NCI-H345 (cell line): ENCODE data around the gene HPCA.
"Not testable (repeated sequence)": the region's sequence is repeated elsewhere in the genome, so short reads cannot be mapped to it uniquely, and the experiment has no call there.

ENCODE experiments used
- DNase-seq: peaks from one replicate; lab custom pipeline; 2025; lab: John Stamatoyannopoulos, UW

The HPCA gene

DNA sequence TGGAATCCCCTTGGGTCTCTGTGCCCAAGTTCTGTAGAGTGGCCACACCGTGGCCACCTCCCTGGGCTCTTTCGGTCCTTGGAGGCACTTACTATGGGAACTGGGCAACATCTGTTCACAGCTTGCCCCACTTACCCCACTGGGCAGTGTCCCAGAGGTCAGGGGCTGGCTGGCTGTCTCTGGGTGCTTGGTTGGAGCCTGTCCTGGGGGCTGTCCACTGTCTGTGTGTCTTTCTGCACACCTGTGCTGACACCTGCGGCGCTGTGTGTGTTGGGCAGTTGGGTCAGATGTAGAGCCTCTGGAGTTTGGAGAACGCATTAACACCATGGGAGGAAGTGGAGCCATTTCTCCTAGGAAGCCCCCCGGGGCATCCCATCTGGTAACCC is 16.2 kb downstream of the HPCA start:
- DNase-seq = no peak

DNA sequence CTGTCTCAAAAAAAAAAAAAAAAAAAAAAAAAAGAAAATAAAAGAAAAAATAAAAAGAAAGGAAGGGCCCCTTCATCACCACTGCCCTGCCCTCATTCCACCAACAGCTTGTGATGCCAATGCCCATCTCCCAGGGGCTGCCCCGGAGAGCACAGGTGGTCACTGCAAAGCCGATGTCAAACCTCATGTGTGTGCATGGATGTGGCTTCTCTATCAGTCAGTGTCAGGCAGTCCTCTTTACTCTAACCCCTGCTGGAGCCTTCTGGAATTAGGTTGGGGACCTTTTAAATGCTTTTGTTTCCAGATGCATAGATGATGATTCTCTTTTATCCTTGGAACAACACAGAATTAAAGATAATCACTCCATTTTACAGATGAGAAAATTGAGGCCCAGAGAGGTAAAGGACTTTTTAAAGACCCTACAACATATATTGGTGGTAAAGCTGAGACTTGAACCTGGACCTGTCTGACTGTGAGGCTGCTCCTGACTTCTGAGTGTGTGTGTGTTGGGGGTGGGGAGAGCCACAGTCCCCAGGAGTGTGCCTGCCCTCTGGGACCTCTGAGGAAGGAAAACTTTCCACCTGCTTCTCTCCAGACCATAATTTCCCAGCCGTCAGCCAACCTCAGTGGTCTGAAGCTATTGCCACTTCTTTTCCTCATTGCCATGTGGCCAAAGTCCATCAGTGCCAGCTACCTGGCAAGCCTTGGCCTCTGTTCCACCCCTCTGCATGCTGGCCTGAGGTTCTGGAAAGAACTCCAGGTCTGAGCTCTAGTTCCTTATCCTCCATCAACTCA is 17.9 kb downstream of the HPCA start:
- DNase-seq = no peak

DNA sequence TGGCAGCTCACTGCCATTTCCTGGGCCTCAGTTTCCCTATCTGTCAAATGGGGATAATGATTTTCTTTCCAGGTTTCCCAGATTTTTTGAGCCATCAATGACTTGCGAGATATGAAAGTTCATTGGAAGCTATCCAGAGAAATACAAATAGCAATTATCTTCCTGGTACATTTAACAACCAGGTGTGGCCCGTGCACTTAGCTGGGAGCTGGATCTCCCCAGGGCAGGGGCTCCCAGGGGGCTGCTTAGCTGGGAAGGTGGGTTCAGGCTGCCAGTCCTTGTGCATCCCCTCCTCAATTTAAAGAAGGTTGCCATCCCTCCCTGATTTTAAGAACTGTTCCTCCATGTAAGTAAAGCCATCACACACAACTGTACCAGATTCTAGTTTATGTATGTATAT is 18.5 kb downstream of the HPCA start:
- DNase-seq = no peak

DNA sequence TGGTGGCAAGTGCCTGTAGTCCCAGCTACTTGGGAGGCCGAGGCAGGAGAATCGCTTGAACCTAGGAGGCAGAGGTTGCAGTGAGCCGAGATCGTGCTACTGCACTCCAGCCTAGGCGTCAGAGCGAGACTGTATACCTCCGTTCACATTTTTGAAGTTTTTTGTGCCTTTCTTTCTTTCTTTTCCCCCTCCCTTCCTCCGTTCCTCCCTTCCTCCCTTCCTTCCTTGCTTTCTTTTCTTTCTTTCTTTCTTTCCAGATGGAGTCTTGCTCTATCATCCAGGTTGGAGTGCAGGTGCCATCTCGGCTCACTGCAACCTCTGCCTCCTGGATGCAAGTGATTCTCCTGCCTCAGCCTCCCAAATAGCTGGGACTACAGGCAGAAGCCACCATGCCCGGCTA is 19.3 kb downstream of the HPCA start:
- not testable (repeated sequence) for DNase-seq

DNA sequence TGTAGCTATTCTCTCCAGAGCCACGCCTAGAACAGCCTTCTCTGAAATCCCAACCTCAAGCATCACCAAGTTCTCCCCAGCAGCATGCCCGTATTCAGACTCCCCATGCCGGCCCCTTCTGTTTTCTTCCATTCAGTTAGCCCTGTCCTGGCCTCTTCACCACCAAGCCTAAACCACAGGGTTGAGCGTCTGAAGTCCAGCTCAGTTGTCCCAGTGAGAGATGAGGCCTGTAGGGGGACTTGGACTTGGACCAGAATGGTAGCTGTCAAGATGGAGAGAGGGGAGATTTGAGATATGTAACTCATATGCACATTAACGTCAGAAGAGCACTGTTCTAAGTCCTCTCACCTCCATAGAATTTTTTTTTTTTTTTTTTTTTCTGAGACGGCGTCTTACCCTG is 20.4 kb downstream of the HPCA start:
- DNase-seq = no peak

DNA sequence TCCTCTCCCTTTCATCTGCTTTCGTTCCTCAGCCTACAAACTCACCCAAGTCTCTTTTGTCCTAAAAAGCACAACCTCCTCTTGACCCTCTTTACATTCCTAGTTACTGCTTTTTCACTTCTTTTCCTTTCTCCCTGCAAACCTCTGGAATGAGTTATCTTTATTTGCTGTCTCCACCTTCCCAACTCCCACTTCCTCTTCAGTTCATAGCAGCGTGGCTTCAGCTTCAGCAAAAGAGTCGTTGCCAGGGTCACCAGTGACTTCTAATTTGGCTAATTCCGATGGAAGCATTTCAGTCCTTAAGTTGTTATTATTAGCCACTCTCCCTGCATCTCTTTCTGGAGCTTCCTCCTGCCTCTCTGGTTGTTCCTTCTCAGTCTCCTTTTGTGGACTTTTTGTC is 21.1 kb downstream of the HPCA start:
- DNase-seq = no peak

DNA sequence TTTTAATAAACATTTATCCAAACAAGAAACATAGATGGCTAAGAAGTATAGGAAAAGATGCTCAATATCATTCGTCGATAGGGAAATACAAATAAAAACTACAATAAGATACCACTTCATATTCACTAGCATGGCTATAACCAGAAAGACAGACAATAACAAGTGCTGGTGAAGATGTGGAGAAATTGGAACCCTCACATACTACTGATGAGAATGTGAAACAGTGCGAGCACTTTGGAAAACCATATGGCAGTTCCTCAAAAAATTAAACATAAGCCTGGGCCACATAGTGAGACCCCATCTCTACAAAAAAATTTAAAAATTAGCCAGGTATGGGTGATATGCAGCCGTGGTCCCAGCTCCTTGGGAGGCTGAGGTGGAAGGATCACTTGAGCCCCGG is 24.0 kb downstream of the HPCA start:
- DNase-seq = no peak

DNA sequence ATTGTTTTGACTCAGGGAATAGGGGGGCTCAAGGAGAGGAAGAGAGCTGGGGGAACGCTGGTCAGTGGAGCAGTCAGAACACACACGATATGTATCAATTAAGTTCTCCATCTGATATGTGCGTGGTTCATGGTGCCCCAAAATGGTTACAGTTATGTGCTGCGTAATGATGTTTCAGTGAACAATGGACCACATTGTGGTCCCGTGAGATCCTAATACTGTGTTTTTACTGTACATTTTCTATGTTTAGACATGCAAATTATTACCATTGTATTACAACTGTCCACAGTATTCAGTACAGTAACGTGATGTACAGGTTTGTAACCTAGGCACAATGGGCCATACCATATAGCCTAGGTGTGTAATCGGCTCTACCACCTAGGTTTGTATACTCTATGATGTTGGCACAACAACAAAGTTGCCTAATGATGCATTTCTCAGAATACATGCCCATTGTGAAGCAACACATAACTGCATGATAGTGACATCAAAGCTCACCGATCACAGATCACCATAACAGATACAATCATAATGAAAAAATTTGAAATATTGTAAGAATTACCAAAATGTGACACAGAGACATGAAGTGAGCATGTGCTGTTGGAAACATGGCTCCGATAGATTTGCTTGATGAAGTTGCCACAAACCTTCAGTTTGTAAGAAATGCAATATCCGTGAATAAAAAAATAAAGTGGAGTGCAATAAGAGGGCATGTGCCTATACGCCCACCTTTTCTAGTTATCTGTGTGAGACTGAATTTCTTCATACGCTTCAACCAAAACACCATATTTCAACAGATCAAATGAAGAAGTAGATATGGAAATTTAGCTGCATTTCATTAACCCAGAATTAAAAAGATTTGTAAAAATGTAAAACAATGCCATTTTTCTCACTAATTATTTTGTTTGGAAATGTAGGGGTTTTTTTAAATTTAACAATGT is 29.7 kb downstream of the HPCA start:
- DNase-seq = no peak

DNA sequence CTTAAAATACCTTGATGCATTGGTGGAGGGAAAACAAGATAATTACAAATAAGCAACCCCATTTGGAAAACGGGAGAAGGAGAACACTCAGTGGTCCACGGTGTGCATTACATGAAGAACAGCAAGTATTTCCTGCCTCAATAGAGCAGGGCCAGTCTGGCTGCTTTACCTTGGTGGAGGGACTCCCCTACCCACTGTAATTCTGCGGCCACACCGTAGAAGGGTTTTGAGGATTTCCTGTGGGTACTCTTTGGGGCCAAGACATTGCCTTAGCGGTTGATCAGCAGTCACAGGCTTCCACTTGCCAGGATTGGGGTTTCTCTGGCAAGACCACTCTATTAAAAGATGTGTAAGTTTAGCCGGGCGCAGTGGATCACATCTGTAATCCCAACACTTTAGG is 31.2 kb downstream of the HPCA start:
- DNase-seq = no peak

DNA sequence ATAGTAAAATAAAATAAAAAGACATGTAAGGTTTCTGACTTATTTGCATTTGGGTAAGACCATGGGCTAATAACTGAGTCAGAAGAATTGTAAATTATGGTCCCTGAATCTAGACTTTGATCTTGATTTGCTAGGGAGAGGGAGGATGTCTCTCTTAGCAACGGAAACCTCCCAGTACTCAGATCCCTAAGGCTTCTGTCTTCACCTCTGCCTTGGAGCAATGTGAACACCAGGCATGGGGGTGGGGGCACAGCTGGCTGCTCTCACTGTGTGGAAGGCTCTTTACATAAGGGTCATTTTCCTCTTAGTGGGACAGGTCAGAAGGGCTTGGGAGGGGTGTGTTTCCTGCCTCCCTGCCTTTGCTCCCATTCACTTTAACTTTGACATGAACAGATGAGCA is 31.9 kb downstream of the HPCA start:
- no peak for DNase-seq

DNA sequence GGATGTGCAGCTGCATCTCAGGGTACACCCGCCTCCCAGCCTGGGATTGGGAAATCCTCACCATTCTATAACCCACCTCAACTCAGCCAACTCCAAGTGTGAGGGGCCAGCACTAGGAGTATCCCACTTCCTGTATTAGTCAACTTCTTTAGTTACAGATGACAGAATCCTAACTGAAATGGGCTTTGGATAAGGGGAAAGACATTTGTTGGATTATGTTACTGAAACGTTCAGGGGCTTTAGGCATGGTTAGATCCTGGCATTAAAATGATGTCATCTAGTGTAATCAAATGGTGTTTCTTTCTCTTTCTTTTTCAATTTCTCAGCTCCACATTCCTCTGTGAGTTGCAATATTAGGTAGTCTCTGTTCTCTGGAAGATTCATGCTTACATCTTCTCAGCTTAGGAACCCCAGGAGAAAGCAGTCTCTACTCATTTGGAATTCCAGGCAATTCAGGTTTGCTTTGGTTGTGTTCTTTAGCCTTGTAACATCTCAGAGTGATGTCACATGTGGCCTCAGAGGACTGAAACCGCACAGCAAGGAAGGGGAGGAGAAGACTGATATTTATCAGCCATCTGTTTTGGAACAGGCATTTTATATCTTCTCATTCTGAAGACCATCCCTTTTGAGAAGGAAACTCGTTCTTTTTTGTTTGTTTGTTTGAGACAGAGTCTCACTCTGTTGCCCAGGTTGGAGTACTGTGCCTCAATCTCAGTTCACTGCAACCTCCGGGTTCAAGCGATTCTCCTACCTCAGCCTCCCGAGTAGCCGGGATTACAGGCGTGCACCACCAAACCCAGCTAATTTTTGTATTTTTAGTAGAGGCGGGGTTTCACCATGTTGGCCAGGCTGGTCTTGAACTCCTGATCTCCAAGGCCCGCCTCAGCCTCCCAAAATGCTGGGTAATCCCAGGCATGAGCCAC is 33.8 kb downstream of the HPCA start:
- no peak for DNase-seq

DNA sequence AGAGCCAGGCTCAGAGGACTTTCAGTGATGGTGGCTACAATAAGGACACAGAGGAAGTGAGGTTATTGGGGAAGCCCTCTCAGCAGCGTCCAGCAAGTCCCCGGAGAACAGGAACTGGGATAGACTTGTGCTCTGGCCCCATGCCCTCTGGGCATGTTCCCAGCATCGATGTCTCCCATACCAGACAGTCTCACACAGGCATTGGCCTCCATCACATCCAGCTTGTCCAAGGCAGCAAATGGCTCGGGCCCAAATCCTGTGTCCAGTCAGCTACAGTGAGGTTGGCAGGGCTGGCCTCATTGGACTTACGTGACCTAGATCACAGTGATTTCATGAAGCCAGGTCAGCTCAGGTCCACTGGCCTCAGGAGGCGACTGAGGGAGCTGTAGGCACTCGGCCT is 34.5 kb downstream of the HPCA start:
- no peak for DNase-seq

DNA sequence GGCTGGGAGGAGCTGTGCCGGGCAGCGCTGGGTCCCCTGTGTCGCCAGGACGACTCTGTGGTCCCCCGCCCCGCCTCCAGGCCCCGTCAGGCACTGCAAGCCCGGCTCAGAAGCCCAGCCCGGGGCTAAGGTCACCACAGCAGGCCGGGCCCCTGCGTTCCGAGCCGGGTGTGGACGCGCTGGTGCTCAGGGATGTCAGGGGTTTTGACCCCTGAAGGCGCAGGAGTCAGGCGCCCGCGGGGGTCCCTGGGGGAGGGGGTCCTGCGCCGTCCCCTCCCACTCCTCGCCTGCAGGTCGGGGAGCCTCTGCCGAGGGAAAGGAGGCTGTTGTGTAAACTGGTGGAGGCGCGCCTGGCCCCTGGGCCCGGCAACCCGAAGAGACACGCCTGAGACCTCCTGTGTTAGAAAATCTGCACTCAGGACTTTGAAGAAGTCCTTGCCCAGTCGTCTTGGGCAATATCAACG is 38.6 kb downstream of the HPCA start:
- DNase-seq = no peak

DNA sequence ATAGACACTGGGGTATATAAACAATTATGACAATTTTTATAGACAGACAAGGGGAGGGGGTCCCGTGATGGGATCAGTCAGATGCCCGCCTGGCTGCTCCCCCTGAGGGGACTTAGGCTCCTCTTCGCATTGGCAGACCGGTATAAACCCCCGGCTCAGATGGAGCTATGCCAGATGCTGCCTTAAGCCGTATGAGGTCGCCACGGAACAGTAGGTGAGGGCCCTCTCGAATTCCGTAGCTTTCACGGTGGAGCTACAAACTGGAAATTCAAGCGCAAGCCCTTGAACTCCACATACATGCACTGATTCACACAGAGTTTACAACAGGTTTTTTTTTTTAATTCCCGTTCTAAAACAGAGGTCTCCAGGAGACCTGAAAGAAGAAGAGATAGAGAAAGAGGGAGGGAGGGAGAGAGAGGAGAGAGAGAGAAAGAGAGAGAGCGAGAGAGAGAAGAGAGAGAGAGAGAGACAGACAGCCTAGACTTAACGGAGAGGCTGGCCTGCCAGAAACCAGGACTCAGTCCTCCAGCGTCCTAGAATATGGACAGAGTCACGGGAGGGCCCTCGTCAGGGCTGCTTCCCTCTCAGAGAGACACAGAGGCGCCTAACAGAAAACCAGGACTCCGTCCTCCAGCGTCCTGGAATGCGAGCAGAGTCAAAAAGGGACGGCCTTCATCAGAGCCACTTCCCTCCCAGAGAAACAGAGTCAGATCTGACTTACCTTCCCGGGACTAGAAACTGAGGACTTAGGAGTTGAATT is 39.3 kb downstream of the HPCA start:
- no peak for DNase-seq

DNA sequence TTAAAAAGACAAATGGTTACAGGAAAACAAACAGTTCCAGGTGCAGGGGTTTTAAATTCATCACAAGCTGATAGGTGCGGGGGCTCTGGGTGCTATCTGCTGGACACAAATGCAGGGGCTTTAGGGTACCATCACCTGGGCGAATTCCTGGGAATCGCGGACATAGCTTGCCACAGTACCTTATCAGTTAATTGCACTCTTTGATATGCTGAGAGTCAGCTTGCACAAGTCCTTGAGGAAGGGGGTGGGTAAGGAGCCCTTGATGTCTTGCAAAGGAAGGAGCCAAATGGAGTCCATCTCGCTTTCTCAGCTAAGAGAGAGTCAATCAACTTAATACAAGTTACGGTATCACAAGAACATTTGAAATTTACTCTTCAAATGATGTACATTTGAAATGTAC is 40.3 kb downstream of the HPCA start:
- DNase-seq = no peak

DNA sequence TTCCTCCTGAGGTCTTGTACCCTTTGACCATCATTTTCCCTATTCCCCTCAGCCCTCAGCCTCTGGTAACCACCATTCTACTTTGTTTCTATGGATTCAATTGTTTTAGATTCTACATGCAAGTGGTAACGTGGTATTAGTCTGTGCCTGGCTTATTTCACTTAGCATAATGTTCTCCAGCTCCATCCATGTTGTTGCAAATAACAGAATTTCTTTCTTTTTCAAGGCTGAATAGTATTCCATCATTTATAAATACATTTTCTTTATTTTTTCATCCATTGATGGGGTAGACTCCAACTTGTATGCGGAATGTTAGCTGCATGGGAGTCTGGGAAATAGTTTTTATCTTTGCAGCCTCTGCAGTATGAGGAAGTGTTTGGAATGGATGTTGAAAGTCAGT is 41.1 kb downstream of the HPCA start:
- no peak for DNase-seq

DNA sequence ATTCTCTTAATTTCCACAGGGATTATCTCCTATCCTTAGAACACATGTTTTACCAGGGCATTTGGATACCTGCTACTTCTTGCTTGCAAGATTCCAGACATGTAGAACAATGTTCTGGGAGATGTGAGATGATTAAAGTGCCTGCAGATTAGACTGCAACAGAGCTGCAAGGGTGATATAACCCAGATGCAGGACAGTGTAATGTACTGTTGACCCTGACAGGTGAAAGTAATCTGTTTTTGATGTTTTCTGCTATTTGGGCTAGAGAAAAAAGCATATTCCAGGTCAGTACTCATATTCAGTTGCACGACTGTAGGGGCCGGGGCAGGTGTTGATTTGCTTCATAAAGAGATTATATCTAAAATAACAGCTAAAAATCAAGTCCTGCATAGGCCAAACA is 42.0 kb downstream of the HPCA start:
- DNase-seq = no peak

DNA sequence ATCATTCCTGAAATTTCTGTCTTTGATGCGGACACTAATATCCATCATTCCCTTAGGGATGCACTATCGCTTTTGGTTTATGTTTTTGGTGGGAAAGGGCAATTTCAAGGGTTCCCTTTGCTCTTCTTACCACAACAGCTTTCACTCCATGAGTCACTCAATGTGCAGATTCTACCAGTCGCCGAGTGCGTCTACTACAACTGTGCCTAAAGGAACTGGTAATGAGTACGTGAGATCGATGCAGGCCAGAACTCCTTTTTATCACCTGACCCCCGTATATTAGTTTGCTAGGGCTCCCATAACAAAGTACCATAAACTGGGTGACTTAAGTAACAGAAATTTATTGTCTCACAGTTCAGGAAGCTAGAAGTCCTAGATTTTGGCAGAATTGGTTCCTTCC is 42.4 kb downstream of the HPCA start:
- DNase-seq = no peak

DNA sequence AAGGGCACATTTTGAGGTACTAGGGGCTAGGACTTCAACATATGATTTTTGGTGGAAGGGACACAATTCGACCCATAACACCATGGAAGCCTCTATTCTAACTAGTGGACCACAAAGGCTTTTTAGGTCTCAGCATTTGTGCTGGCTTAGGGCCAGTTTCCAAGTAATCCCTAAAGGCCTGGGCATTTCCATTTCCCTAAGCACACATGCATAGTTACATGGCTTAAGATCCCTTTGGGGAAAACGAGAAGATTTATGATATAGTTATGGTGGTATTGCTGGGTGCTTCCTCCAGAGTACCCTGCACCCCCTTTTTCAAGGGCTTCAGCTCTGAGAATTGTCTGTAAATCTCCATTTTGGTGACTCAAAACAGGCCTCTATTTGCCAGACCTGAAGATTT is 43.1 kb downstream of the HPCA start:
- no peak for DNase-seq

DNA sequence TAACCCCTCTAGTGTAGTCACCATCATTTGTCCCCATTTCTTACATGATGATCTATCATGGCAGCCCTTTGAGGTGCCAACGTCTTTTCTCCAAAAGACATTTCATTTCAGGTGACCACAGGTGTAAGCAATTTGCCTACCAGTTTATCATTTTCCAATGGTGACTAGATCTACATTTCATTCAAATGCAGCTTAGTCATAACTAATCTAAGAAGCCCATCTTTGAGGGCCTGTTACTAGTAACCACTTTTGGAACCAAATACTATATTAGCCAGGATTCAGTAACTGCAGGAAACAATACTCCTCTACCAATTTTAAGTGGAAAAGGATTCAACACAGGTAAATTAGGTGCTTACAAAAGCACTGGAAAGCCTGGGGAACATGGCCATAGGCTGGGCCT is 45.5 kb downstream of the HPCA start:
- no peak for DNase-seq

DNA sequence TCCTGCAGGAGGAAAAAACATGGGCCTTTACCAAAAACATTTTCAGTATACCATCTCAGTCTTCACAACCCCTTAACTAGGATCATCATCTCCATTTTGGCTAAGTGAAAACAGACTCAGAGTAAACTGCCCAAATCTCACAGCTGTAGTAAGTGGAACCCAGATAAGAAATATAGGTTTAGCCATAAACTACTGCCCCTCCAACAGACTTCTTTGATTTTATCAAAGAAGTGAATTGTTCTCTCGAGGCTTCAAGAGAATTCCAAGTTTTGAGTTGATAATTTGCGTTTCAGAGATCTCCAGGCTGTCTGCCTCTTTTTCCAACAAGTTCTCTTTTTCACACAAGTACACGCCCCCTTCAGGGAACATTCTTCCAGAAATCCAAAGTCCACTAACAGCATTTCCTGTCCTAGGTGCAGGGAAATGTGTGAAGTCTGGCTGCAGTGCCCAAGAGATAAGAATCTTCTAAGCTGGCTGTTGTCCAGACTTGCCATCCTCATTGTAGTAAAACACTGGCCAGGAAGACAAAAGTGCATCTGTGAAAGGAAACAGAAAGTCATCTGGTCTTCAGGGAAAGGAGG is 47.5 kb downstream of the HPCA start:
- DNase-seq = no peak
